ENCODE results near the gene TRPM2. TPM values are rescaled to one million over a fixed set of nuclear protein-coding genes. Genes with fewer than 3 reads are reported as not detected.

The TRPM2 gene
- total and polyA plus RNA-seq, 2 of the 8 experiments (the other 6 are each of a cell fraction or from before 2014, with no cell fraction given), result 0.27 to 0.28 TPM

GRCh38 chr21:44434936-44435635, 81.7 kb downstream of the TRPM2 start:
- H3K23ac ChIP-seq (ENCODE audit: insufficient read length), result no peak overlapping the region
- no peak overlapping the region for H2BK12ac ChIP-seq (ENCODE audit: low read depth, low read length)
- H3K18ac ChIP-seq (ENCODE audit: extremely low read depth, low read length), result no peak overlapping the region
- H3K4ac ChIP-seq (replicated peaks; ENCODE audit: insufficient read length, low read depth, low read length), result no peak overlapping the region
- H3K4me2 ChIP-seq (ENCODE audit: insufficient read depth in 1 of 2, low read depth in 2 of 2, low read length in 2 of 2), result no peak overlapping the region
- H3K79me1 ChIP-seq (ENCODE audit: low read depth, low read length), result no peaks in the 10 kb centered on the region
- H3K9me3 ChIP-seq (ENCODE audit: insufficient read depth in 2 of 2, low read depth in 1 of 2, low read length in 1 of 2), result no peaks in the 10 kb centered on the region
- H2BK15ac ChIP-seq (ENCODE audit: low read length), result no peak overlapping the region
- H4K5ac ChIP-seq (ENCODE audit: insufficient read length, low read depth, low read length), result no peak overlapping the region
- TF ChIP-seq YY1 (IDR thresholded peaks at IDR 0.05; ENCODE audit: low read depth, low read length) (no peak), ZNF274 (IDR thresholded peaks at IDR 0.05; ENCODE audit: borderline replicate concordance, extremely low read depth, low read length) (no peak), TCF12 (IDR thresholded peaks at IDR 0.05; ENCODE audit: low read depth, low read length) (no peak), HDAC2 (IDR thresholded peaks at IDR 0.05; ENCODE audit: borderline replicate concordance in 1 of 2, low read depth in 2 of 2, low read length in 2 of 2) (no peak), CBX5 (IDR thresholded peaks at IDR 0.05; ENCODE audit: low read depth, low read length) (no peak), RBBP5 (IDR thresholded peaks at IDR 0.05; ENCODE audit: borderline replicate concordance, low read depth, low read length) (no peak), TAF1 (IDR thresholded peaks at IDR 0.05; ENCODE audit: low read depth, low read length) (no peak), SIRT6 (IDR thresholded peaks at IDR 0.05; ENCODE audit: low read length) (no peak), CTBP2 (IDR thresholded peaks at IDR 0.05; ENCODE audit: borderline replicate concordance, insufficient read depth, insufficient read length, low read length) (no peak), TBP (IDR thresholded peaks at IDR 0.05; ENCODE audit: low read depth, low read length) (no peak), JUN (IDR thresholded peaks at IDR 0.05; ENCODE audit: low read depth, low read length) (no peak), BACH1 (IDR thresholded peaks at IDR 0.05; ENCODE audit: low read length) (no peak), MAFK (IDR thresholded peaks at IDR 0.05; ENCODE audit: low read depth, low read length) (no peak)
- H2AFZ ChIP-seq (ENCODE audit: low read length), result no peak overlapping the region
- 0 out of 2 replicates have a peak, but pooled peaks cover 1% of the 10 kb centered on the region for H3K23me2 ChIP-seq (ENCODE audit: low read depth, low read length)
- no peak overlapping the region for H2BK5ac ChIP-seq (ENCODE audit: low read depth, low read length)
- ChIA-PET POLR2A (ENCODE audit: partially characterized antibody) (no interaction called here), CTCF (ENCODE audit: partially characterized antibody) (no interaction called here)
- no peaks in the 10 kb centered on the region for H3K27me3 ChIP-seq (replicated peaks in 1 of 4; ENCODE audit: control insufficient read depth in 3 of 4, extremely low read depth in 1 of 4, insufficient read depth in 3 of 4, low read length in 3 of 4)
- H3K4me1 ChIP-seq (replicated peaks in 1 of 4; ENCODE audit: control insufficient read depth in 3 of 4, insufficient read depth in 4 of 4, low read length in 3 of 4), result no peaks in the 10 kb centered on the region; a peak in 1 of 7 replicates
- H3K14ac ChIP-seq (ENCODE audit: insufficient read length), result no peak overlapping the region
- H2BK20ac ChIP-seq (ENCODE audit: low read length), result no peak overlapping the region
- no peaks in the 10 kb centered on the region for H3K36me3 ChIP-seq (ENCODE audit: control insufficient read depth in 2 of 4, insufficient read depth in 4 of 4, low read length in 3 of 4)
- H2AK5ac ChIP-seq (ENCODE audit: low read depth, low read length), result no peak overlapping the region
- no peak overlapping the region for H3K27ac ChIP-seq (ENCODE audit: low read depth, low read length)
- WGBS, 2 experiments (ENCODE audit: extremely low coverage in 1 of 2, insufficient coverage in 1 of 2, insufficient read length in 1 of 2, insufficient replicate concordance in 2 of 2, low coverage in 1 of 2, low lambda C conversion rate in 2 of 2, missing lambda C conversion rate in 1 of 2), result 86% methylated on average over 27 of the region's 28 CpGs; no CpG with 5 or more reads in 1 of the 2 experiments
- DNase-seq (ENCODE audit: low read depth in 1 of 2, low spot score in 2 of 2) (peak in 1 of 2 experiments; percentile 41), FAIRE-seq (no peak)
- H3K9ac ChIP-seq (replicated peaks in 1 of 4; ENCODE audit: extremely low read depth in 1 of 4, low read depth in 3 of 4, low read length in 3 of 4), result no peak overlapping the region
- no peak overlapping the region for H3K4me3 ChIP-seq (ENCODE audit: extremely low read depth in 1 of 4, insufficient read depth in 2 of 4, low read depth in 3 of 4, low read length in 4 of 4)
- no peaks in the 10 kb centered on the region for H4K20me1 ChIP-seq (replicated peaks in 1 of 2; ENCODE audit: control insufficient read depth in 1 of 2, insufficient read depth in 2 of 2, low read length in 2 of 2)
- H4K8ac ChIP-seq (ENCODE audit: extremely low read depth, insufficient read depth, low read length), result no peak overlapping the region
- H2BK120ac ChIP-seq (replicated peaks; ENCODE audit: low read depth, low read length), result no peak overlapping the region
- H3K56ac ChIP-seq (replicated peaks; ENCODE audit: insufficient read length, low read depth, low read length), result no peak overlapping the region
- no peaks in the 10 kb centered on the region for H3K79me2 ChIP-seq (ENCODE audit: control insufficient read depth in 1 of 2, insufficient read depth in 2 of 2, low read length in 2 of 2)
- no peak overlapping the region for H4K91ac ChIP-seq (replicated peaks; ENCODE audit: insufficient read length, low read length)

All from H1 (cell line).